Trophoblast cell (in vitro differentiated cells and primary cell): ENCODE measurements around the gene EXOC4.
A peak's percentile ranks its signal among the peaks of the same experiment; 100 is the strongest.

ENCODE experiments used
- DNase-seq, 2 donors: peaks; one replicate each; pipeline ENCODE4 v3.0.0-alpha.2; 2016
- H2AFZ ChIP-seq: 2 replicates; pipeline ENCODE4 v1.6.1; 2013; ENCODE audit warnings: low read length, moderate library complexity, mild to moderate bottlenecking; ENCODE audit not compliant: insufficient read depth, poor library complexity
- H2AK5ac ChIP-seq: 2 replicates; pipeline ENCODE4 v1.6.1; 2013; ENCODE audit warnings: mild to moderate bottlenecking, low read length
- H2BK120ac ChIP-seq: 2 replicates; pipeline ENCODE4 v1.6.1; 2013; ENCODE audit warnings: low read length, mild to moderate bottlenecking, moderate library complexity; ENCODE audit not compliant: insufficient read depth, poor library complexity
- H2BK12ac ChIP-seq: 2 replicates; pipeline ENCODE4 v1.6.1; 2013; ENCODE audit warnings: mild to moderate bottlenecking, low read length, moderate library complexity
- H2BK5ac ChIP-seq: 2 replicates; pipeline ENCODE4 v1.6.1; 2013; ENCODE audit warnings: low read length, low read depth, moderate library complexity, mild to moderate bottlenecking; ENCODE audit not compliant: poor library complexity
- H3K14ac ChIP-seq: 2 replicates; pipeline ENCODE4 v1.6.1; 2013; ENCODE audit warnings: mild to moderate bottlenecking, low read length
- H3K18ac ChIP-seq: 2 replicates; pipeline ENCODE4 v1.6.1; 2013; ENCODE audit warnings: mild to moderate bottlenecking, low read length
- H3K23ac ChIP-seq: 2 replicates; pipeline ENCODE4 v1.6.1; 2013; ENCODE audit warnings: low read length
- H3K27ac ChIP-seq: 2 replicates; pipeline ENCODE4 v1.5.1; 2013; ENCODE audit warnings: low read depth, mild to moderate bottlenecking, inconsistent platforms, low read length, moderate library complexity
- H3K27me3 ChIP-seq: 2 replicates; pipeline ENCODE4 v1.6.1; 2013; ENCODE audit warnings: inconsistent platforms, mild to moderate bottlenecking, low read length, moderate library complexity; ENCODE audit not compliant: insufficient read depth
- H3K36me3 ChIP-seq, 2 experiments: 1 replicate in 1 of 2; 2 replicates in 1 of 2; pipeline ENCODE4 v1.6.1; 2013; ENCODE audit warnings: low read length in 2 of 2, mild to moderate bottlenecking in 2 of 2, moderate library complexity in 1 of 2; ENCODE audit not compliant: insufficient read depth in 2 of 2, control insufficient read depth in 1 of 2
- H3K4ac ChIP-seq: 2 replicates; pipeline ENCODE4 v1.6.1; 2013; ENCODE audit warnings: low read depth, mild to moderate bottlenecking, low read length, moderate library complexity
- H3K4me1 ChIP-seq, 2 experiments: 1 replicate in 1 of 2; 2 replicates in 1 of 2; pipeline ENCODE4 v1.6.1; 2013; ENCODE audit warnings: low read length in 2 of 2, mild to moderate bottlenecking in 2 of 2, moderate library complexity in 1 of 2; ENCODE audit not compliant: insufficient read depth in 2 of 2, control insufficient read depth in 1 of 2
- H3K4me2 ChIP-seq: 2 replicates; pipeline ENCODE4 v1.6.1; 2013; ENCODE audit warnings: inconsistent platforms, mild to moderate bottlenecking, low read length, moderate library complexity
- H3K4me3 ChIP-seq: 2 replicates; pipeline ENCODE4 v1.5.1; 2013; ENCODE audit warnings: mild to moderate bottlenecking, low read depth, low read length, inconsistent platforms
- H3K79me1 ChIP-seq: one replicate; pipeline ENCODE4 v1.6.1; 2013; ENCODE audit warnings: low read length
- H3K79me2 ChIP-seq: 2 replicates; pipeline ENCODE4 v1.6.1; 2013; ENCODE audit warnings: low read length, mild to moderate bottlenecking; ENCODE audit not compliant: control insufficient read depth, insufficient read depth, poor library complexity
- H3K9ac ChIP-seq: 2 replicates; pipeline ENCODE4 v1.6.1; 2013; ENCODE audit warnings: mild to moderate bottlenecking, low read length
- H3K9me3 ChIP-seq: 2 replicates; pipeline ENCODE4 v1.6.1; 2013; ENCODE audit warnings: low read depth, mild to moderate bottlenecking, control low read depth, inconsistent platforms, low read length; ENCODE audit not compliant: insufficient read depth
- H4K12ac ChIP-seq: 2 replicates; pipeline ENCODE4 v1.6.1; 2013; ENCODE audit warnings: low read depth, mild to moderate bottlenecking, low read length, moderate library complexity
- H4K8ac ChIP-seq: 2 replicates; pipeline ENCODE4 v1.6.1; 2013; ENCODE audit warnings: low read depth, mild to moderate bottlenecking, low read length, moderate library complexity
- H4K91ac ChIP-seq: one replicate; pipeline ENCODE4 v1.6.1; 2013; ENCODE audit warnings: low read depth, mild to moderate bottlenecking, low read length, moderate library complexity
- WGBS: extraction: QIAGEN DNeasy Blood & Tissue Kit; methylation state at CpG from one replicate; pipeline ENCODE4 v1.1.7; 2013; ENCODE audit warnings: missing lambda C conversion rate; ENCODE audit not compliant: insufficient read length, insufficient coverage; ENCODE audit errors: extremely low coverage; 5-methylcytosine and 5-hydroxymethylcytosine counted together

EXOC4 gene

GRCh38 chr7:133783276-133783675 is 530.4 kb downstream of the EXOC4 start:
- Histone ChIP-seq H2BK5ac (no peak overlapping the region), H3K36me3 (no peaks in the 10 kb centered on the region), H3K4me2 (no peak overlapping the region), H3K27me3 (no peaks in the 10 kb centered on the region), H3K9ac (no peak overlapping the region), H4K8ac (no peak overlapping the region), H3K4me1 (peaks cover 0 to 2% of the 10 kb centered on the region in 2 experiments), H3K9me3 (peaks cover 3% of the 10 kb centered on the region), H3K4ac (no peak overlapping the region), H4K12ac (no peak overlapping the region), H2BK120ac (no peak overlapping the region), H2BK12ac (no peak overlapping the region), H3K79me2 (no peaks in the 10 kb centered on the region), H3K79me1 (no peaks in the 10 kb centered on the region), H3K18ac (no peak overlapping the region), H3K27ac (no peak overlapping the region), H3K4me3 (no peak overlapping the region), H3K14ac (no peak overlapping the region), H3K23ac (no peak overlapping the region), H2AK5ac (no peak overlapping the region), H2AFZ (no peak overlapping the region), H4K91ac (no peak overlapping the region)
- no CpG with 5 or more reads among the region's 2 CpGs for WGBS
- no peak for DNase-seq

- no peak overlapping the region for H3K4me3 ChIP-seq
- DNase-seq, result no peak
- H3K4me1 ChIP-seq, result peaks cover 0 to 2% of the 10 kb centered on the region in 2 experiments
- no peak overlapping the region for H2BK12ac ChIP-seq
- no peak overlapping the region for H3K18ac ChIP-seq
- H4K91ac ChIP-seq, result no peak overlapping the region
- no peaks in the 10 kb centered on the region for H3K79me1 ChIP-seq
- no peak overlapping the region for H3K23ac ChIP-seq
- H2AFZ ChIP-seq, result no peak overlapping the region
- H3K9me3 ChIP-seq, result peaks cover 3% of the 10 kb centered on the region
- H4K8ac ChIP-seq, result no peak overlapping the region
- no peak overlapping the region for H2AK5ac ChIP-seq
- H3K27me3 ChIP-seq, result no peaks in the 10 kb centered on the region
- H4K12ac ChIP-seq, result no peak overlapping the region
- no CpG with 5 or more reads among the region's 4 CpGs for WGBS
- no peak overlapping the region for H3K14ac ChIP-seq
- H3K36me3 ChIP-seq, result no peaks in the 10 kb centered on the region
- H3K9ac ChIP-seq, result no peak overlapping the region
- no peaks in the 10 kb centered on the region for H3K79me2 ChIP-seq
- H3K4ac ChIP-seq, result no peak overlapping the region
- H3K4me2 ChIP-seq, result no peak overlapping the region
- no peak overlapping the region for H2BK5ac ChIP-seq
- no peak overlapping the region for H3K27ac ChIP-seq
- H2BK120ac ChIP-seq, result no peak overlapping the region
Observed at GRCh38 chr7:133784486-133785001, 531.7 kb downstream of the EXOC4 start.

- Histone ChIP-seq H2BK120ac (no peak overlapping the region), H2AK5ac (no peak overlapping the region), H3K27me3 (no peaks in the 10 kb centered on the region)
Observed at GRCh38 chr7:133786401-133786937, 533.6 kb downstream of the EXOC4 start.

GRCh38 chr7:133789974-133790373 is 537.1 kb downstream of the EXOC4 start:
- no peak overlapping the region for H2AK5ac ChIP-seq
- no peak overlapping the region for H4K8ac ChIP-seq
- H3K79me1 ChIP-seq, result no peaks in the 10 kb centered on the region
- H3K23ac ChIP-seq, result no peak overlapping the region
- H3K4me1 ChIP-seq, result no peaks in the 10 kb centered on the region
- no peak overlapping the region for H3K14ac ChIP-seq
- H3K18ac ChIP-seq, result no peak overlapping the region
- H2BK120ac ChIP-seq, result no peak overlapping the region
- H4K91ac ChIP-seq, result no peak overlapping the region
- DNase-seq, result no peak
- no peaks in the 10 kb centered on the region for H3K27me3 ChIP-seq
- no peak overlapping the region for H3K4me2 ChIP-seq
- H3K4ac ChIP-seq, result no peak overlapping the region
- no CpG with 5 or more reads among the region's 3 CpGs for WGBS
- no peak overlapping the region for H4K12ac ChIP-seq
- H2BK12ac ChIP-seq, result no peak overlapping the region
- no peak overlapping the region for H2BK5ac ChIP-seq
- no peak overlapping the region for H3K9ac ChIP-seq
- no peak overlapping the region for H3K4me3 ChIP-seq
- no peaks in the 10 kb centered on the region for H3K36me3 ChIP-seq
- H3K27ac ChIP-seq, result no peak overlapping the region
- H3K79me2 ChIP-seq, result no peaks in the 10 kb centered on the region
- no peaks in the 10 kb centered on the region for H3K9me3 ChIP-seq
- no peak overlapping the region for H2AFZ ChIP-seq

More at GRCh38 chr7:133786401-133786937, 533.6 kb downstream of the EXOC4 start:
- Histone ChIP-seq H3K79me1 (no peaks in the 10 kb centered on the region), H3K36me3 (no peaks in the 10 kb centered on the region), H2BK12ac (no peak overlapping the region), H3K79me2 (no peaks in the 10 kb centered on the region), H3K9ac (no peak overlapping the region), H2BK5ac (no peak overlapping the region), H4K91ac (no peak overlapping the region), H3K9me3 (no peaks in the 10 kb centered on the region), H3K4me2 (no peak overlapping the region), H3K4ac (no peak overlapping the region), H3K18ac (no peak overlapping the region), H3K14ac (no peak overlapping the region), H4K12ac (no peak overlapping the region), H3K4me1 (peaks cover 0 to 2% of the 10 kb centered on the region in 2 experiments), H3K23ac (no peak overlapping the region), H4K8ac (no peak overlapping the region), H3K4me3 (no peak overlapping the region), H3K27ac (no peak overlapping the region), H2AFZ (no peak overlapping the region)
- peak; percentile 49 to 91 for DNase-seq
- WGBS, result no CpG with 5 or more reads among the region's 3 CpGs
